ENCODE results near the gene SPATA2L. TPM values are rescaled to one million over a fixed set of nuclear protein-coding genes. Genes with fewer than 3 reads are reported as not detected.

The SPATA2L gene
- total and polyA plus RNA-seq, 10 donors = 4.6 to 16.9 (median 10.3) TPM

GRCh38 chr16:89655062-89655643 is 46.4 kb downstream of the SPATA2L start:
- Histone ChIP-seq H3K4me1 (peaks cover 13 to 62% (median 39%) of the 10 kb centered on the region in 6 donors), H3K27me3 (replicated peaks in 1 of 7) (no peaks in the 10 kb centered on the region), H3K9me3 (no peaks in the 10 kb centered on the region), H3K36me3 (peaks cover 0 to 43% (median 23%) of the 10 kb centered on the region in 6 donors), H3K4me3 (no peak overlapping the region), H3K27ac (no peak overlapping the region)
- no peak for TF ChIP-seq POLR2AphosphoS5 (IDR thresholded peaks at IDR 0.05)
- TF ChIP-seq POLR2A (IDR thresholded peaks at IDR 0.05) = no peak
- TF ChIP-seq CTCF (IDR thresholded peaks at IDR 0.05 in 8 of 11, conservative IDR thresholded peaks at IDR 0.05 in 3 of 11) = no peak
- intact Hi-C loops (cut with DNase I; ENCODE audit: low total_unique reads) = no loop called here
- DNase-seq = no peak
- WGBS, 5 donors = 68 to 88% (median 74%) methylated on average over 10 of the region's 10 CpGs

GRCh38 chr16:89653656-89654295 is 47.7 kb downstream of the SPATA2L start:
- TF ChIP-seq POLR2AphosphoS5 (IDR thresholded peaks at IDR 0.05) (no peak), CTCF (IDR thresholded peaks at IDR 0.05 in 8 of 11, conservative IDR thresholded peaks at IDR 0.05 in 3 of 11) (no peak), POLR2A (IDR thresholded peaks at IDR 0.05) (no peak)
- Histone ChIP-seq H3K4me1 (peaks cover 13 to 52% (median 34%) of the 10 kb centered on the region in 6 donors), H3K36me3 (peaks cover 0 to 57% (median 30%) of the 10 kb centered on the region in 6 donors), H3K27ac (no peak overlapping the region), H3K4me3 (no peak overlapping the region), H3K9me3 (no peaks in the 10 kb centered on the region), H3K27me3 (replicated peaks in 1 of 7) (no peaks in the 10 kb centered on the region)
- intact Hi-C loops (cut with DNase I; ENCODE audit: low total_unique reads) = no loop called here
- DNase-seq = no peak
- WGBS, 5 donors = 86 to 91% (median 90%) methylated on average over 10 of the region's 10 CpGs

DNA sequence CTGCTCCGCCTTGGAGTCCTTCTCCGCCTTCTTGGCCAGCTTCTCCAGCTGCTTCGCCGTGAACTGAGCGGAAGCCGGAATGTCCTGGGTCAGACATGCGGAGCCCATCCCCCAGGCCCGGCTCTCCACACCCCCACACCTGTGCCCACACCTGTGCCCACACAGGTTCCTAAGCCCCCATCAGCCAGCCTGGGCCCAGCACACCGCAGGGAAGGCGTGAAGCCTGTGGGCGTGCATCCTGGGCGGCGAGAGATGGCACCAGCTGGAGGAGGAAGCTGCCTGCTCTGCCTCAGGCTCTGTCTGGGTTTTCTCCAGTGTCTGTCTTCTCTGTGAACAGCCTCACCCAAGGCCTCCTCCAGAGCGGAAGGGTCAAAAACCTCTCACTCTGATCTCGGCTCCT is 49.9 kb downstream of the SPATA2L start:
- no peak for TF ChIP-seq CTCF (IDR thresholded peaks at IDR 0.05 in 8 of 11, conservative IDR thresholded peaks at IDR 0.05 in 3 of 11)
- no peak for TF ChIP-seq POLR2A (IDR thresholded peaks at IDR 0.05)
- TF ChIP-seq POLR2AphosphoS5 (IDR thresholded peaks at IDR 0.05) = no peak
- no peak for DNase-seq

GRCh38 chr16:89646906-89647305 is 54.6 kb downstream of the SPATA2L start:
- Histone ChIP-seq H3K4me3 (no peak overlapping the region), H3K4me1 (peaks cover 0 to 6% (median 0%) of the 10 kb centered on the region in 6 donors), H3K27ac (no peak overlapping the region), H3K9me3 (no peaks in the 10 kb centered on the region), H3K36me3 (peaks cover 0 to 76% (median 60%) of the 10 kb centered on the region in 6 donors), H3K27me3 (replicated peaks in 1 of 7) (no peaks in the 10 kb centered on the region)
- DNase-seq = no peak
- intact Hi-C loops (cut with DNase I; ENCODE audit: low total_unique reads) = loop anchor here (10.0 kb wide), 1 partner anchor 72 kb away; the partner anchor contains the start of gene CPNE7
- TF ChIP-seq POLR2AphosphoS5 (IDR thresholded peaks at IDR 0.05) (no peak), CTCF (IDR thresholded peaks at IDR 0.05 in 8 of 11, conservative IDR thresholded peaks at IDR 0.05 in 3 of 11) (no peak), POLR2A (IDR thresholded peaks at IDR 0.05) (no peak)
- WGBS, 5 donors = 89 to 94% (median 92%) methylated on average over 8 to 12 of the region's 12 CpGs

More for the DNA sequence above, 49.9 kb downstream of the SPATA2L start:
- H3K27me3 ChIP-seq (replicated peaks in 1 of 7) = no peaks in the 10 kb centered on the region
- H3K9me3 ChIP-seq = no peaks in the 10 kb centered on the region
- 88 to 96% (median 93%) methylated on average over 11 to 15 of the region's 15 CpGs for WGBS, 5 donors
- no peak overlapping the region for H3K27ac ChIP-seq
- intact Hi-C loops (cut with DNase I; ENCODE audit: low total_unique reads) = no loop called here
- H3K4me1 ChIP-seq = peaks cover 5 to 37% (median 21%) of the 10 kb centered on the region in 6 donors
- peaks cover 0 to 73% (median 42%) of the 10 kb centered on the region in 6 donors for H3K36me3 ChIP-seq
- H3K4me3 ChIP-seq = no peak overlapping the region
